KOPT-K1 (cell line): Measurements from ENCODE around the gene TRAF2.

ENCODE experiments used
- H3K27ac ChIP-seq: fragments of 200-600 bp; sonication (generic); 2 replicates; pipeline ENCODE4 v1.5.1; 2016; ENCODE audit warnings: antibody characterized with exemption, mild to moderate bottlenecking, low read depth, low read length; ENCODE audit not compliant: poor library complexity, severe bottlenecking
- H3K36me3 ChIP-seq: fragments of 200-600 bp; sonication (generic); 2 replicates; pipeline ENCODE4 v1.5.1; 2017; ENCODE audit warnings: antibody characterized with exemption, mild to moderate bottlenecking, low read length, moderate library complexity; ENCODE audit not compliant: insufficient read depth
- H3K9me3 ChIP-seq: fragments of 200-600 bp; sonication (generic); 2 replicates; pipeline ENCODE4 v1.5.1; 2017; ENCODE audit warnings: antibody characterized with exemption, low read length, mild to moderate bottlenecking; ENCODE audit not compliant: insufficient read depth, poor library complexity, severe bottlenecking

TRAF2 gene

GRCh38 chr9:136946228-136947027, 60.1 kb downstream of the TRAF2 start:
- Histone ChIP-seq H3K36me3 (peaks cover 12% of the 10 kb centered on the region; the same call in 1 of the 2 replicates), H3K27ac (no peak overlapping the region), H3K9me3 (no peaks in the 10 kb centered on the region)

GRCh38 chr9:136947028-136947891, 60.9 kb downstream of the TRAF2 start:
- no peak overlapping the region for H3K27ac ChIP-seq
- H3K9me3 ChIP-seq = no peaks in the 10 kb centered on the region
- H3K36me3 ChIP-seq = peaks cover 4% of the 10 kb centered on the region; the same call in 1 of the 2 replicates

- Histone ChIP-seq H3K9me3 (no peaks in the 10 kb centered on the region), H3K36me3 (no peaks in the 10 kb centered on the region), H3K27ac (no peak overlapping the region)
Measured at GRCh38 chr9:136947955-136948510, 61.7 kb downstream of the TRAF2 start.

- no peaks in the 10 kb centered on the region for H3K9me3 ChIP-seq
- peak overlapping the region; percentile 70 for H3K27ac ChIP-seq
- no peaks in the 10 kb centered on the region for H3K36me3 ChIP-seq
Measured at GRCh38 chr9:136949239-136949816, 63.0 kb downstream of the TRAF2 start.

- no peaks in the 10 kb centered on the region for H3K36me3 ChIP-seq
- peak overlapping the region; percentile 70 for H3K27ac ChIP-seq
- H3K9me3 ChIP-seq = no peaks in the 10 kb centered on the region
Measured at GRCh38 chr9:136949817-136950655, 63.7 kb downstream of the TRAF2 start.

GRCh38 chr9:136950656-136951276, 64.5 kb downstream of the TRAF2 start:
- Histone ChIP-seq H3K9me3 (no peaks in the 10 kb centered on the region), H3K36me3 (no peaks in the 10 kb centered on the region), H3K27ac (peak overlapping the region; percentile 70)

- Histone ChIP-seq H3K27ac (no peak within 1 kb of the TSS), H3K36me3 (no peaks in the 10 kb centered on the region), H3K9me3 (no peaks in the 10 kb centered on the region)
Measured at GRCh38 chr9:136951541-136952320, 65.4 kb downstream of the TRAF2 start, which contains the start of gene LCN12. Gene LCN12, plus strand, starts transcription at chr9:136952273. Its CDS starts 55 bp downstream, at chr9:136952328.

GRCh38 chr9:136952321-136952850, 66.1 kb downstream of the TRAF2 start:
- Histone ChIP-seq H3K9me3 (no peaks in the 10 kb centered on the region), H3K27ac (no peak overlapping the region), H3K36me3 (no peaks in the 10 kb centered on the region)

- no peak overlapping the region for H3K27ac ChIP-seq
- H3K36me3 ChIP-seq = no peaks in the 10 kb centered on the region
- H3K9me3 ChIP-seq = no peaks in the 10 kb centered on the region
Measured at GRCh38 chr9:136952876-136953770, 66.8 kb downstream of the TRAF2 start.

- H3K36me3 ChIP-seq = no peaks in the 10 kb centered on the region
- H3K9me3 ChIP-seq = no peaks in the 10 kb centered on the region
- no peak overlapping the region for H3K27ac ChIP-seq
Measured at GRCh38 chr9:136953771-136954269, 67.5 kb downstream of the TRAF2 start.

GRCh38 chr9:136954270-136955083, 68.2 kb downstream of the TRAF2 start:
- Histone ChIP-seq H3K36me3 (no peaks in the 10 kb centered on the region), H3K9me3 (no peaks in the 10 kb centered on the region), H3K27ac (no peak overlapping the region)
